Activated naive CD4-positive, alpha-beta T cell treated with anti-CD3 and anti-CD28 coated beads for 36 hours (primary cell): ENCODE data around the gene STARD7. TPM values are rescaled to one million over a fixed set of nuclear protein-coding genes. Genes with fewer than 3 reads are reported as not detected.

ENCODE experiments used
- CTCF ChIA-PET: fragments of 350-600 bp; sonication (Branson Sonifier 250); formaldehyde crosslinking; loops from one replicate; lab custom pipeline; 2021; ENCODE audit warnings: antibody characterized with exemption; lab: Charles Lee
- DNase-seq: peaks from one replicate; pipeline ENCODE4 v3.0.0-alpha.2; 2020
- H3K27ac Mint-ChIP-seq: one replicate; pipeline ENCODE4 v1.8.0; 2021; ENCODE audit warnings: mild to moderate bottlenecking, mixed read lengths
- H3K27me3 Mint-ChIP-seq: one replicate; pipeline ENCODE4 v1.8.0; 2021; ENCODE audit warnings: low read depth, mixed read lengths
- H3K36me3 Mint-ChIP-seq: one replicate; pipeline ENCODE4 v1.8.0; 2021; ENCODE audit warnings: low read depth, mixed read lengths
- H3K4me1 Mint-ChIP-seq: one replicate; pipeline ENCODE4 v1.8.0; 2021; ENCODE audit warnings: low read depth, mixed read lengths
- H3K4me3 Mint-ChIP-seq: one replicate; pipeline ENCODE4 v1.8.0; 2021; ENCODE audit warnings: mild to moderate bottlenecking, moderate library complexity, mixed read lengths
- H3K9me3 Mint-ChIP-seq: one replicate; pipeline ENCODE4 v1.8.0; 2021; ENCODE audit warnings: mixed read lengths
- intact Hi-C: fragments of 100-400 bp; cut with micrococcal nuclease; formaldehyde crosslinking; loops from one replicate; pipeline ENCODE4 v1.15.1; 2023
- total RNA-seq, 2 experiments: library from RNA; stranded (reverse); gene quantifications; one replicate each; pipeline ENCODE4 v1.2.3, GENCODE V29; 2021

Gene STARD7
- total RNA-seq, 2 experiments from 2014 or later, result 84.7 to 87.6 TPM

DNA sequence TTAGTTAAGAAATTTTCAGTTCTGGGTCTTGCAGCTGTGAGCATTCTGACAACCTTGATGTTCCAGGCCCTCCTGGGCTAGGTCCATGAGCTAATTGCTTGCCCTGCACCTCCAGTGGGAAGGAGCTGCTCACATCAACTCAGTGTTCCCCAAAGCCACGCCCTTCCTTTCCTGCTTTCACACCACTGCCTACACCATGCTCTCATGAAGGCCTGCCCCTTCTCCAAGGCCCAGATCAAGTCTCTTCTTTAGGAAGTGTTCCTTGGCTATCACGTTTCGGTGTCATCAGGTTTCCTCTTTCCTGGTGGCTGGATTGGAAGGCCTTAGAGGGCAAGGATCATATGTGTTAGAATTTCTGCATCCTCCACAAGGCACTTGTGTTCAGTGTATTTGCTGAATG, 38.4 kb upstream of the STARD7 start:
- peaks cover 1% of the 10 kb centered on the region for H3K36me3 Mint-ChIP-seq
- DNase-seq, result no peak
- H3K4me1 Mint-ChIP-seq, result peaks cover 39% of the 10 kb centered on the region
- no peaks in the 10 kb centered on the region for H3K27me3 Mint-ChIP-seq
- H3K9me3 Mint-ChIP-seq, result no peaks in the 10 kb centered on the region
- H3K4me3 Mint-ChIP-seq, result no peak overlapping the region
- CTCF ChIA-PET, result interaction anchor here (1.0 to 1.2 kb wide), 2 partner anchors 12 to 19 kb away, joined by 3 to 6 read pairs; partner anchors contain the start of genes CIAO1 and TMEM127
- H3K27ac Mint-ChIP-seq, result no peak overlapping the region
- intact Hi-C loops, result no loop called here

GRCh38 chr2:96245609-96246390, 37.2 kb upstream of the STARD7 start:
- Mint-ChIP-seq H3K27me3 (no peaks in the 10 kb centered on the region), H3K27ac (peak overlapping the region; percentile 27), H3K36me3 (no peaks in the 10 kb centered on the region), H3K4me1 (peaks cover 46% of the 10 kb centered on the region), H3K4me3 (no peak overlapping the region), H3K9me3 (no peaks in the 10 kb centered on the region)
- intact Hi-C loops, result no loop called here
- CTCF ChIA-PET, result interaction anchor here (0.6 to 1.3 kb wide), 5 partner anchors 9 to 71 kb away, joined by 3 to 6 read pairs (median 4); partner anchors contain the start of genes CIAO1 and TMEM127
- DNase-seq, result no peak

DNA sequence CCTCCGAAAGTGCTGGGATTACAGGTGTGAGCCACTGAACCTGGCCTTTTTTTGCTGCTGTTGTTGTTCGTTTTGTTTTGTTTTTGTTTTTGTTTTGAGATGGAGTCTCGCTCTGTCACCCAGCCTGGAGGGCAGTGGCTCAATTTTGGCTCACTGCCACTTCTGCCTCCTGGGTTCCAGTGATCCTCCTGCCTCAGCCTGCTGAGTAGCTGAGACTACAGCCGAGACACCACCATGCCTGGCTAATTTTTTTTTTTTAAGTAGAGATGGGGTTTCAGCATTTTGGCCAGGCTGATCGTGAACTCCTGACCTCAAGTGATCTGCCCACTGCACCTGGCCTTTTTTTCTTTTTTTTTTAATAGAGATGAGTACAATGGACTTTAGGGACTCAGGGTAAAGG, 35.2 kb upstream of the STARD7 start:
- Mint-ChIP-seq H3K36me3 (no peaks in the 10 kb centered on the region), H3K27me3 (no peaks in the 10 kb centered on the region), H3K27ac (no peak overlapping the region), H3K4me1 (peaks cover 44% of the 10 kb centered on the region), H3K4me3 (no peak overlapping the region), H3K9me3 (no peaks in the 10 kb centered on the region)
- intact Hi-C loops, result no loop called here
- CTCF ChIA-PET, result no interaction called here
- no peak for DNase-seq

- intact Hi-C loops, result loop anchor here (1.0 kb wide), 3 partner anchors 24 to 97 kb away; partner anchors contain the start of genes CIAO1, DUSP2 and STARD7
- CTCF ChIA-PET, result interaction anchor here (0.6 to 1.6 kb wide), 3 partner anchors 15 to 18 kb away, joined by 3 to 4 read pairs (median 3); no protein-coding TSS in a partner anchor
- Mint-ChIP-seq H3K27ac (peak overlapping the region; percentile 88), H3K4me1 (peaks cover 43% of the 10 kb centered on the region), H3K9me3 (no peaks in the 10 kb centered on the region), H3K36me3 (no peaks in the 10 kb centered on the region), H3K27me3 (no peaks in the 10 kb centered on the region), H3K4me3 (no peak overlapping the region)
- peak; percentile 84 for DNase-seq
These were observed 33.4 kb upstream of the STARD7 start for GRCh38 chr2:96241900-96242611.

- Mint-ChIP-seq H3K9me3 (no peaks in the 10 kb centered on the region), H3K4me1 (peaks cover 38% of the 10 kb centered on the region)
- CTCF ChIA-PET, result interaction anchor here (1.6 kb wide), 1 partner anchor 19 kb away, joined by 3 read pairs; no protein-coding TSS in a partner anchor
These were observed 32.6 kb upstream of the STARD7 start for GRCh38 chr2:96241227-96241626.

DNA sequence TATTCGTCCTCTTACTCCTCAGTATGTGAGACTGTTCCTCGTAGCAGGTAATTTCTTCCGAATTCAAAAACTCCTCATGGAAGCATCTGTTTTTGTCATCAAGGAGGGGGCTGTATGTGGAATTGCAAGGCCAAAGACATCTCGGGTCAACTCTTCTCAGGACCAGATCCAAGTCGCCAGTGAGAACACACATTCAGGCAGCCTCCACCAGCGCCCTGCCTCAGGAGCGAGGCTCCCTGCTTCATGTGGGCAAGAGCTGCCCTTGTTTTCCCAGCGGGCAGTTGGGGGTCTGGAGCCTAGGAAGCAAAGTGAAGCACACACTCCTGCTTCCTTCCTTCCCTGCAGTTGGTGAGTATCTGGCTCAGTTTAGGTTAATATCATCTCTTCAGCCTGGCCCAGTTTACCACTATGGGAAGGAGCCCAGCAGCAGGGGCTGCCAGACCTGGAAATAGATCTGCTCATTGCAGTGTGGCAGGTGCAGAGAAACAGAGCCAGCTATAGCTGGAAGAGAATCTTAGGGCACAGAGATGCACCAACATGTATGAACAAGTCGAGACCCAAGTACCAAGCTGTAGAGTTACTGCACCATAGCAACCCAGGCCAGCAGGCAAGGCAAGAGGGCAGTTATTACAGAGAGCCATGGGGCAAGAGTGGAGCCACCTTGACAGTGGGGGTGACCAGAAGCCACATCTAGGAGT, 31.9 kb upstream of the STARD7 start:
- Mint-ChIP-seq H3K4me3 (no peak overlapping the region), H3K4me1 (peaks cover 31% of the 10 kb centered on the region), H3K36me3 (no peaks in the 10 kb centered on the region), H3K9me3 (no peaks in the 10 kb centered on the region), H3K27me3 (no peaks in the 10 kb centered on the region), H3K27ac (no peak overlapping the region)
- no peak for DNase-seq
- CTCF ChIA-PET, result interaction anchor here (0.9 to 1.7 kb wide), 3 partner anchors 19 to 247 kb away, joined by 3 to 5 read pairs (median 3); no protein-coding TSS in a partner anchor
- intact Hi-C loops, result no loop called here

More at GRCh38 chr2:96241227-96241626, 32.6 kb upstream of the STARD7 start:
- no peak for DNase-seq
- no peak overlapping the region for H3K4me3 Mint-ChIP-seq
- H3K36me3 Mint-ChIP-seq, result no peaks in the 10 kb centered on the region
- intact Hi-C loops, result no loop called here
- no peaks in the 10 kb centered on the region for H3K27me3 Mint-ChIP-seq
- H3K27ac Mint-ChIP-seq, result peak overlapping the region; percentile 88

DNA sequence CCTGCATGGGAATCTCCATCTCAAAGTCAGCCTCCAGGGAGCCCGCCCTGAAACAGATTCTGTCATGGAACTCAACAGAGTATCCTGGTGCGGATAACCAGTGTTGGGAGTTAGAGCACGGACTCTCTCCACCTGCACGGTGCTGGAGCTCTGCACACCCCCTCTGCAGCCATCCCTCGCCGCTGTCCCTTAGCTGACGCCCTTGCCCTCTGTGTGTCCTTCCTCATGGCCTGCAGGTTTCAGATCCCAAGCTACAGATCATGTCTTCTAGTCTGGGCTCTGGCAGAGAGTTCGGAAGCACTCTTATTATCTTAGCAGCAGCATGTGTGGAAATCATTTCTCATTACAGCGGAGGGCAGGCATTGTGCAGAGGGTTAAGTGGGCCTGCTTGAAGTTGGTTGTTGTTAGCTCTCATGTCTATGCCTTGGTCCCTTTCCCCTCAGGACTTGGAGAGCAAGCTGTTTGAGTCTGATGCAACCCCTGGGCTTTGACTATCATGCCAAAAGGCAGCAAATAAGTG, 31.2 kb upstream of the STARD7 start:
- Mint-ChIP-seq H3K36me3 (no peaks in the 10 kb centered on the region), H3K4me3 (no peak overlapping the region), H3K27ac (no peak overlapping the region), H3K9me3 (no peaks in the 10 kb centered on the region), H3K27me3 (no peaks in the 10 kb centered on the region), H3K4me1 (peaks cover 28% of the 10 kb centered on the region)
- DNase-seq, result no peak
- intact Hi-C loops, result no loop called here
- CTCF ChIA-PET, result interaction anchor here (0.8 to 1.7 kb wide), 4 partner anchors 20 to 314 kb away, joined by 3 to 5 read pairs (median 3); no protein-coding TSS in a partner anchor

DNA sequence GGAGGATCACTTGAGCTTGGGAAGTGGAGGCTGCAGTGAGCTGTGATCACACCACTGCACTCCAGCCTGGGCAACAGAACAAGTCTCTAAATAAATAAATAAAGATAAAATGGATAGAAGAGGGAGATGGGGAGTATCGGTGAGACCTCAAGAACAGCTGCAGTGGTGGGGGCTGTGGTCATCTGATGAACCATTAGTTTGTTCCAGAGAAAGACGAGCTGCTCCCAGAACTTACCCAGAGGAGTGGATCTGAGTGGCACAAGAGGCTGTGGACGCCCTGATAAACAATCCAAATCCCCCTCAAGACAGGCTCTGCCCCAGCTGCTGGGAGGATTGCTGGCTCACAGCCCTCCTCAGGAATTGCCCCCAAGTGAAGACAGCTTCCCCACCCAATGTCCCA, 30.5 kb upstream of the STARD7 start:
- Mint-ChIP-seq H3K4me3 (no peak overlapping the region), H3K27me3 (no peaks in the 10 kb centered on the region), H3K4me1 (peaks cover 24% of the 10 kb centered on the region), H3K36me3 (no peaks in the 10 kb centered on the region), H3K9me3 (no peaks in the 10 kb centered on the region), H3K27ac (no peak overlapping the region)
- CTCF ChIA-PET, result interaction anchor here (0.8 to 1.7 kb wide), 3 partner anchors 65 to 315 kb away, joined by 3 to 5 read pairs (median 3); no protein-coding TSS in a partner anchor
- DNase-seq, result no peak
- intact Hi-C loops, result no loop called here

DNA sequence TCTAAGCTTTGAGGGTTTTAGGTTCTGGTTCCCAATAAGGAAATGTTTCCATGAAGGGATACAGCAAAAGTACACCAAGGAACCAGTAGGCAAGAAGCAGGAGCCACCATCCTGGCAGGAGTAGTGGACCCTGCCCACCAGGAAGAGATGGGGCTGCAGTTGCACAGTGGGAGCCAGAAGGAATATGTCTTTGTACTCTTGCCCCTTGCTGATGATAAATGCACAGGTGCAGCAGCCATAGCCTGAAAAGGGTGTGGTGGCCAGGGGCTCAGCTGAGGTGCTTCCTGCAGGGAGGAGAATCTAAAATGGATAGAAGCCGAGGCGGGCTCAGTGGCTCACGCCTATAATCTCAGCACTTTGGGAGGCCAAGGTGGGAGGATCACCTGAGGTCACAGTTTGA, 29.6 kb upstream of the STARD7 start:
- Mint-ChIP-seq H3K9me3 (no peaks in the 10 kb centered on the region), H3K27me3 (no peaks in the 10 kb centered on the region), H3K4me3 (no peak overlapping the region), H3K36me3 (no peaks in the 10 kb centered on the region), H3K4me1 (peaks cover 24% of the 10 kb centered on the region), H3K27ac (no peak overlapping the region)
- intact Hi-C loops, result no loop called here
- CTCF ChIA-PET, result interaction anchor here (1.3 kb wide), 1 partner anchor 23 kb away, joined by 4 read pairs; no protein-coding TSS in a partner anchor
- DNase-seq, result no peak

DNA sequence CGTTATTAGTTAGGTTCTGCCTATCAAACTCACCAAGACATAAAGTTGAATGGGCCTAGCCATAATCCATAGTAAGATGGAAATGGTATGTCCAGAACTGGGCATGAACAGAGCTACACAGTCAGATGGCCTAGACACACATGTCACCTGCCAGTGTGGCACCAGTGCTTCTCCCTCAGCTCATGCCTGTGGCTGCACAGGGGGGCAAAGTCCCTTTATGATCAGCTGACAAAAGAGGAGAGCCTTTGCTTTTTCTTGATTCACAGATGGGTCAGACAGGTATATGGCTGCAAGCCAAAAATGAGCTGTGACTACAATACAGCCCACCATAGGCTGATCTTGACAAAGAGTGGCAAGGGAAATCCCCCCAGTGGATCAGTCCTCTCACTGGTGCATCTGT, 28.3 kb upstream of the STARD7 start:
- DNase-seq, result no peak
- H3K9me3 Mint-ChIP-seq, result no peaks in the 10 kb centered on the region
- H3K4me1 Mint-ChIP-seq, result peaks cover 10% of the 10 kb centered on the region
- intact Hi-C loops, result no loop called here
- no peaks in the 10 kb centered on the region for H3K36me3 Mint-ChIP-seq
- CTCF ChIA-PET, result interaction anchor here (0.7 kb wide), 1 partner anchor 272 kb away, joined by 3 read pairs; no protein-coding TSS in a partner anchor
- H3K27ac Mint-ChIP-seq, result no peak overlapping the region
- H3K4me3 Mint-ChIP-seq, result no peak overlapping the region
- no peaks in the 10 kb centered on the region for H3K27me3 Mint-ChIP-seq

GRCh38 chr2:96233880-96234316, 25.3 kb upstream of the STARD7 start:
- CTCF ChIA-PET, result interaction anchor here (1.1 kb wide), 1 partner anchor 241 kb away, joined by 4 read pairs; no protein-coding TSS in a partner anchor
- Mint-ChIP-seq H3K27me3 (no peaks in the 10 kb centered on the region), H3K36me3 (peaks cover 2% of the 10 kb centered on the region), H3K4me3 (no peak overlapping the region), H3K27ac (no peak overlapping the region), H3K4me1 (no peaks in the 10 kb centered on the region), H3K9me3 (no peaks in the 10 kb centered on the region)
- DNase-seq, result no peak
- intact Hi-C loops, result no loop called here
